Upper lobe of left lung (tissue), 4 donors: ENCODE results near the gene FMNL2.

Experiments
- EP300 ChIP-seq, 4 donors: sonication (generic); formaldehyde crosslinking; IDR thresholded peaks; one replicate each; pipeline ENCODE4 v1.5.1; 2017; ENCODE audit warnings: antibody characterized with exemption in 4 of 4, control low read depth in 2 of 4
- POLR2A ChIP-seq, 4 donors: fragments of 450-650 bp; IDR thresholded peaks; one replicate each; pipeline ENCODE4 v1.5.1; 2016 to 2017; ENCODE audit warnings: antibody characterized with exemption in 4 of 4, mild to moderate bottlenecking in 2 of 4
- TF ChIP-seq, protein P1 (sequence below), 6 experiments: fragments of 450-650 bp in 4 of 6; fragments of 200-600 bp in 2 of 6; sonication (generic) in 2 of 6; IDR thresholded peaks; one replicate each; pipeline ENCODE4 v1.5.1; 2016 to 2019; ENCODE audit warnings: antibody characterized with exemption in 6 of 6

GRCh38 chr2:152298754-152299153 is 36.2 kb upstream of the FMNL2 start:
- TF ChIP-seq, protein P1, sequence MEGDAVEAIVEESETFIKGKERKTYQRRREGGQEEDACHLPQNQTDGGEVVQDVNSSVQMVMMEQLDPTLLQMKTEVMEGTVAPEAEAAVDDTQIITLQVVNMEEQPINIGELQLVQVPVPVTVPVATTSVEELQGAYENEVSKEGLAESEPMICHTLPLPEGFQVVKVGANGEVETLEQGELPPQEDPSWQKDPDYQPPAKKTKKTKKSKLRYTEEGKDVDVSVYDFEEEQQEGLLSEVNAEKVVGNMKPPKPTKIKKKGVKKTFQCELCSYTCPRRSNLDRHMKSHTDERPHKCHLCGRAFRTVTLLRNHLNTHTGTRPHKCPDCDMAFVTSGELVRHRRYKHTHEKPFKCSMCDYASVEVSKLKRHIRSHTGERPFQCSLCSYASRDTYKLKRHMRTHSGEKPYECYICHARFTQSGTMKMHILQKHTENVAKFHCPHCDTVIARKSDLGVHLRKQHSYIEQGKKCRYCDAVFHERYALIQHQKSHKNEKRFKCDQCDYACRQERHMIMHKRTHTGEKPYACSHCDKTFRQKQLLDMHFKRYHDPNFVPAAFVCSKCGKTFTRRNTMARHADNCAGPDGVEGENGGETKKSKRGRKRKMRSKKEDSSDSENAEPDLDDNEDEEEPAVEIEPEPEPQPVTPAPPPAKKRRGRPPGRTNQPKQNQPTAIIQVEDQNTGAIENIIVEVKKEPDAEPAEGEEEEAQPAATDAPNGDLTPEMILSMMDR (IDR thresholded peaks at IDR 0.05), result no peak
- TF ChIP-seq EP300 (IDR thresholded peaks at IDR 0.05) (no peak), POLR2A (IDR thresholded peaks at IDR 0.05) (no peak)
